ENCODE results near the gene GRAMD1A.

Gene GRAMD1A

DNA sequence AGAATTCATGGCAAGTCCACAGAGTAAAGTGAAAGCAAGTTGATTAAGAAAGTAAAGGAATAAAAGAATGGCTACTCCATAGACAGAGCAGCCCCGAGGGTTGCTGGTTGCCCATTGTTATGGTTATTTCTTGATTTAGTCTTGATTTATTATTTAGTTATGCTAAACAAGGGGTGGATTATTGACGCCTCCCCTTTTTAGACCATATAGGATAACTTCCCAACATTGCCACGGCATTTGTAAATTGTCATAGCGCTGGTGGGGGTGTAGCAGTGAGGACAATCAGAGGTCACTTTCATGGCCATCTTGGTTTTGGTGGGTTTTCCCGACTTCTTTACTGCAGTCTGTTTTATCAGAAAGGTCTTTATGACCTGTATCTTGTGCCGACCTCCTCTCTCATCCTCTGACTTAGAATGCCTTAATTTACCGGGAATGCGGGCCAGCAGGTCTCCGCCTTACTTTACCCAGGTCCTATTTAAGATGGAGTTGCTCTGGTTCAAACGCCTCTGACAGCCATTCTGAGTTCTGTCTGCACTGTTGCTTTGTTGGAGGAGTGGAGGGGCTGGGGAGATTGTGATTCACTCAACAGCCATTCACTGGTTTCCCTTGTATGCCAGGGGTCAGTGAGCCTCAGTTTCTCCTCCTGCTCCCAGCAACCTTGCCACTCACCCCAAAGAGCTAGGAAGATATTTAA is 69.0 kb downstream of the GRAMD1A start:
- TF ChIP-seq, protein P1, sequence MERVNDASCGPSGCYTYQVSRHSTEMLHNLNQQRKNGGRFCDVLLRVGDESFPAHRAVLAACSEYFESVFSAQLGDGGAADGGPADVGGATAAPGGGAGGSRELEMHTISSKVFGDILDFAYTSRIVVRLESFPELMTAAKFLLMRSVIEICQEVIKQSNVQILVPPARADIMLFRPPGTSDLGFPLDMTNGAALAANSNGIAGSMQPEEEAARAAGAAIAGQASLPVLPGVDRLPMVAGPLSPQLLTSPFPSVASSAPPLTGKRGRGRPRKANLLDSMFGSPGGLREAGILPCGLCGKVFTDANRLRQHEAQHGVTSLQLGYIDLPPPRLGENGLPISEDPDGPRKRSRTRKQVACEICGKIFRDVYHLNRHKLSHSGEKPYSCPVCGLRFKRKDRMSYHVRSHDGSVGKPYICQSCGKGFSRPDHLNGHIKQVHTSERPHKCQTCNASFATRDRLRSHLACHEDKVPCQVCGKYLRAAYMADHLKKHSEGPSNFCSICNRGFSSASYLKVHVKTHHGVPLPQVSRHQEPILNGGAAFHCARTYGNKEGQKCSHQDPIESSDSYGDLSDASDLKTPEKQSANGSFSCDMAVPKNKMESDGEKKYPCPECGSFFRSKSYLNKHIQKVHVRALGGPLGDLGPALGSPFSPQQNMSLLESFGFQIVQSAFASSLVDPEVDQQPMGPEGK (CRISPR knock-in tag; IDR thresholded peaks at IDR 0.05; ENCODE audit: borderline replicate concordance) = no peak
- TF ChIP-seq ZFP30 (CRISPR knock-in tag; IDR thresholded peaks at IDR 0.05) (no peak), ESRRG (CRISPR knock-in tag; IDR thresholded peaks at IDR 0.05) (no peak), ISL1 (CRISPR knock-in tag; IDR thresholded peaks at IDR 0.05) (no peak), ZNF70 (CRISPR knock-in tag; IDR thresholded peaks at IDR 0.05) (no peak), ZC3H10 (CRISPR knock-in tag; IDR thresholded peaks at IDR 0.05) (no peak), GLIS3 (CRISPR knock-in tag; IDR thresholded peaks at IDR 0.05) (no peak)
- no peak for ATAC-seq

DNA sequence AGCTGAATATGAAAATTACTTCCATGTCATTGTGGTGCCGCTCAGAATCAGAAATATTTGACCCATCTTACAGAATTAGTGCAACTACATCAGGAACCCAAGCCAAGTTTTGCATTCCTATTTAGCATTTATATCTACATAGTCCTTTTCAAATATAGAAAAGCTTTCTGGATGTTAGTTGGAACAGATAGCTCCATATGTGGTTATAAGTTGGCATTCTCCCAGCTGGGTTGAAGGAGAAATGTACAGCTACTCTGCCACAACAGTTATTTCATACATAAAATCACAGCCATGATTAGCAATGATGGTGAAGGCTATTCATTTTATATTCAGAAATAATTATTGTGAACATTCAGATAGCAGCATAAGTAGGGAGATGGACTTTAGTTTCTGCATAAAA is 69.6 kb downstream of the GRAMD1A start:
- no peak for ATAC-seq
- TF ChIP-seq ARNTL (CRISPR knock-in tag; IDR thresholded peaks at IDR 0.05; ENCODE audit: borderline replicate concordance, low read depth) (no peak), ZNF70 (CRISPR knock-in tag; IDR thresholded peaks at IDR 0.05) (no peak), TCF4 (CRISPR knock-in tag; IDR thresholded peaks at IDR 0.05; ENCODE audit: borderline replicate concordance) (no peak), ESRRG (CRISPR knock-in tag; IDR thresholded peaks at IDR 0.05) (no peak), RARB (CRISPR knock-in tag; IDR thresholded peaks at IDR 0.05) (no peak), ISL1 (CRISPR knock-in tag; IDR thresholded peaks at IDR 0.05) (no peak), CSDC2 (CRISPR knock-in tag; IDR thresholded peaks at IDR 0.05) (no peak), OSR1 (CRISPR knock-in tag; IDR thresholded peaks at IDR 0.05) (no peak), ZC3H10 (CRISPR knock-in tag; IDR thresholded peaks at IDR 0.05) (no peak), ZFP30 (CRISPR knock-in tag; IDR thresholded peaks at IDR 0.05) (no peak), GLIS3 (CRISPR knock-in tag; IDR thresholded peaks at IDR 0.05) (no peak), ZFP3 (CRISPR knock-in tag; IDR thresholded peaks at IDR 0.05) (no peak), ZNF8 (CRISPR knock-in tag; IDR thresholded peaks at IDR 0.05) (no peak), PPARA (CRISPR knock-in tag; IDR thresholded peaks at IDR 0.05; ENCODE audit: borderline replicate concordance) (no peak), SNAI2 (CRISPR knock-in tag; IDR thresholded peaks at IDR 0.05) (no peak)
- TF ChIP-seq, protein P2, sequence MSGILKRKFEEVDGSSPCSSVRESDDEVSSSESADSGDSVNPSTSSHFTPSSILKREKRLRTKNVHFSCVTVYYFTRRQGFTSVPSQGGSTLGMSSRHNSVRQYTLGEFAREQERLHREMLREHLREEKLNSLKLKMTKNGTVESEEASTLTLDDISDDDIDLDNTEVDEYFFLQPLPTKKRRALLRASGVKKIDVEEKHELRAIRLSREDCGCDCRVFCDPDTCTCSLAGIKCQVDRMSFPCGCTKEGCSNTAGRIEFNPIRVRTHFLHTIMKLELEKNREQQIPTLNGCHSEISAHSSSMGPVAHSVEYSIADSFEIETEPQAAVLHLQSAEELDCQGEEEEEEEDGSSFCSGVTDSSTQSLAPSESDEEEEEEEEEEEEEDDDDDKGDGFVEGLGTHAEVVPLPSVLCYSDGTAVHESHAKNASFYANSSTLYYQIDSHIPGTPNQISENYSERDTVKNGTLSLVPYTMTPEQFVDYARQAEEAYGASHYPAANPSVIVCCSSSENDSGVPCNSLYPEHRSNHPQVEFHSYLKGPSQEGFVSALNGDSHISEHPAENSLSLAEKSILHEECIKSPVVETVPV (CRISPR knock-in tag; IDR thresholded peaks at IDR 0.05) = no peak
- TF ChIP-seq, protein P3, sequence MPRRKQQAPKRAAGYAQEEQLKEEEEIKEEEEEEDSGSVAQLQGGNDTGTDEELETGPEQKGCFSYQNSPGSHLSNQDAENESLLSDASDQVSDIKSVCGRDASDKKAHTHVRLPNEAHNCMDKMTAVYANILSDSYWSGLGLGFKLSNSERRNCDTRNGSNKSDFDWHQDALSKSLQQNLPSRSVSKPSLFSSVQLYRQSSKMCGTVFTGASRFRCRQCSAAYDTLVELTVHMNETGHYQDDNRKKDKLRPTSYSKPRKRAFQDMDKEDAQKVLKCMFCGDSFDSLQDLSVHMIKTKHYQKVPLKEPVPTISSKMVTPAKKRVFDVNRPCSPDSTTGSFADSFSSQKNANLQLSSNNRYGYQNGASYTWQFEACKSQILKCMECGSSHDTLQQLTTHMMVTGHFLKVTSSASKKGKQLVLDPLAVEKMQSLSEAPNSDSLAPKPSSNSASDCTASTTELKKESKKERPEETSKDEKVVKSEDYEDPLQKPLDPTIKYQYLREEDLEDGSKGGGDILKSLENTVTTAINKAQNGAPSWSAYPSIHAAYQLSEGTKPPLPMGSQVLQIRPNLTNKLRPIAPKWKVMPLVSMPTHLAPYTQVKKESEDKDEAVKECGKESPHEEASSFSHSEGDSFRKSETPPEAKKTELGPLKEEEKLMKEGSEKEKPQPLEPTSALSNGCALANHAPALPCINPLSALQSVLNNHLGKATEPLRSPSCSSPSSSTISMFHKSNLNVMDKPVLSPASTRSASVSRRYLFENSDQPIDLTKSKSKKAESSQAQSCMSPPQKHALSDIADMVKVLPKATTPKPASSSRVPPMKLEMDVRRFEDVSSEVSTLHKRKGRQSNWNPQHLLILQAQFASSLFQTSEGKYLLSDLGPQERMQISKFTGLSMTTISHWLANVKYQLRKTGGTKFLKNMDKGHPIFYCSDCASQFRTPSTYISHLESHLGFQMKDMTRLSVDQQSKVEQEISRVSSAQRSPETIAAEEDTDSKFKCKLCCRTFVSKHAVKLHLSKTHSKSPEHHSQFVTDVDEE (CRISPR knock-in tag; IDR thresholded peaks at IDR 0.05) = no peak
- TF ChIP-seq, protein P1 (CRISPR knock-in tag; IDR thresholded peaks at IDR 0.05; ENCODE audit: borderline replicate concordance) = no peak
- TF ChIP-seq, protein P4, sequence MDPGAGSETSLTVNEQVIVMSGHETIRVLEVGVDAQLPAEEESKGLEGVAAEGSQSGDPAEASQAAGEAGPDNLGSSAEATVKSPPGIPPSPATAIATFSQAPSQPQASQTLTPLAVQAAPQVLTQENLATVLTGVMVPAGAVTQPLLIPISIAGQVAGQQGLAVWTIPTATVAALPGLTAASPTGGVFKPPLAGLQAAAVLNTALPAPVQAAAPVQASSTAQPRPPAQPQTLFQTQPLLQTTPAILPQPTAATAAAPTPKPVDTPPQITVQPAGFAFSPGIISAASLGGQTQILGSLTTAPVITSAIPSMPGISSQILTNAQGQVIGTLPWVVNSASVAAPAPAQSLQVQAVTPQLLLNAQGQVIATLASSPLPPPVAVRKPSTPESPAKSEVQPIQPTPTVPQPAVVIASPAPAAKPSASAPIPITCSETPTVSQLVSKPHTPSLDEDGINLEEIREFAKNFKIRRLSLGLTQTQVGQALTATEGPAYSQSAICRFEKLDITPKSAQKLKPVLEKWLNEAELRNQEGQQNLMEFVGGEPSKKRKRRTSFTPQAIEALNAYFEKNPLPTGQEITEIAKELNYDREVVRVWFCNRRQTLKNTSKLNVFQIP (CRISPR knock-in tag; IDR thresholded peaks at IDR 0.05; ENCODE audit: borderline replicate concordance, low read depth) = no peak
- TF ChIP-seq, protein P5, sequence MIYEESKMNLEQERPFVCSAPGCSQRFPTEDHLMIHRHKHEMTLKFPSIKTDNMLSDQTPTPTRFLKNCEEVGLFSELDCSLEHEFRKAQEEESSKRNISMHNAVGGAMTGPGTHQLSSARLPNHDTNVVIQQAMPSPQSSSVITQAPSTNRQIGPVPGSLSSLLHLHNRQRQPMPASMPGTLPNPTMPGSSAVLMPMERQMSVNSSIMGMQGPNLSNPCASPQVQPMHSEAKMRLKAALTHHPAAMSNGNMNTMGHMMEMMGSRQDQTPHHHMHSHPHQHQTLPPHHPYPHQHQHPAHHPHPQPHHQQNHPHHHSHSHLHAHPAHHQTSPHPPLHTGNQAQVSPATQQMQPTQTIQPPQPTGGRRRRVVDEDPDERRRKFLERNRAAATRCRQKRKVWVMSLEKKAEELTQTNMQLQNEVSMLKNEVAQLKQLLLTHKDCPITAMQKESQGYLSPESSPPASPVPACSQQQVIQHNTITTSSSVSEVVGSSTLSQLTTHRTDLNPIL (CRISPR knock-in tag; IDR thresholded peaks at IDR 0.05; ENCODE audit: low read depth) = no peak
